Measurements from ENCODE around the gene EPHA2. TPM values are rescaled to one million over a fixed set of nuclear protein-coding genes. Genes with fewer than 3 reads are reported as not detected.

EPHA2 gene
- total RNA-seq, 1 donor from 2014 or later, result 44.8 TPM

GRCh38 chr1:16088351-16088911 is 67.4 kb downstream of the EPHA2 start:
- no peak overlapping the region for H3K27ac ChIP-seq
- H3K9me3 ChIP-seq, result no peaks in the 10 kb centered on the region
- no peaks in the 10 kb centered on the region for H3K27me3 ChIP-seq
- H3K4me3 ChIP-seq, result no peak overlapping the region
- H3K4me1 ChIP-seq, result no peaks in the 10 kb centered on the region
- H3K36me3 ChIP-seq, result no peaks in the 10 kb centered on the region
- intact Hi-C loops (cut with DNase I), result no loop called here
- no peak for DNase-seq
- no peak for ATAC-seq
- TF ChIP-seq, protein P1, sequence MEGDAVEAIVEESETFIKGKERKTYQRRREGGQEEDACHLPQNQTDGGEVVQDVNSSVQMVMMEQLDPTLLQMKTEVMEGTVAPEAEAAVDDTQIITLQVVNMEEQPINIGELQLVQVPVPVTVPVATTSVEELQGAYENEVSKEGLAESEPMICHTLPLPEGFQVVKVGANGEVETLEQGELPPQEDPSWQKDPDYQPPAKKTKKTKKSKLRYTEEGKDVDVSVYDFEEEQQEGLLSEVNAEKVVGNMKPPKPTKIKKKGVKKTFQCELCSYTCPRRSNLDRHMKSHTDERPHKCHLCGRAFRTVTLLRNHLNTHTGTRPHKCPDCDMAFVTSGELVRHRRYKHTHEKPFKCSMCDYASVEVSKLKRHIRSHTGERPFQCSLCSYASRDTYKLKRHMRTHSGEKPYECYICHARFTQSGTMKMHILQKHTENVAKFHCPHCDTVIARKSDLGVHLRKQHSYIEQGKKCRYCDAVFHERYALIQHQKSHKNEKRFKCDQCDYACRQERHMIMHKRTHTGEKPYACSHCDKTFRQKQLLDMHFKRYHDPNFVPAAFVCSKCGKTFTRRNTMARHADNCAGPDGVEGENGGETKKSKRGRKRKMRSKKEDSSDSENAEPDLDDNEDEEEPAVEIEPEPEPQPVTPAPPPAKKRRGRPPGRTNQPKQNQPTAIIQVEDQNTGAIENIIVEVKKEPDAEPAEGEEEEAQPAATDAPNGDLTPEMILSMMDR (IDR thresholded peaks at IDR 0.05), result no peak

GRCh38 chr1:16087733-16088132 is 68.1 kb downstream of the EPHA2 start:
- DNase-seq (no peak), ATAC-seq (no peak)
- Histone ChIP-seq H3K27ac (no peak overlapping the region), H3K36me3 (no peaks in the 10 kb centered on the region), H3K9me3 (no peaks in the 10 kb centered on the region), H3K4me3 (no peak overlapping the region), H3K4me1 (peaks cover under 1% of the 10 kb centered on the region), H3K27me3 (no peaks in the 10 kb centered on the region)
- intact Hi-C loops (cut with DNase I), result no loop called here
- TF ChIP-seq, protein P1 (IDR thresholded peaks at IDR 0.05), result no peak

GRCh38 chr1:16085522-16085921 is 70.3 kb downstream of the EPHA2 start:
- peak; percentile 17 for ATAC-seq
- Histone ChIP-seq H3K36me3 (no peaks in the 10 kb centered on the region), H3K4me1 (peaks cover 4% of the 10 kb centered on the region), H3K4me3 (no peak overlapping the region), H3K9me3 (no peaks in the 10 kb centered on the region), H3K27ac (no peak overlapping the region), H3K27me3 (no peaks in the 10 kb centered on the region)
- intact Hi-C loops (cut with DNase I), result no loop called here
- TF ChIP-seq, protein P1 (IDR thresholded peaks at IDR 0.05), result no peak
- DNase-seq, result no peak

DNA sequence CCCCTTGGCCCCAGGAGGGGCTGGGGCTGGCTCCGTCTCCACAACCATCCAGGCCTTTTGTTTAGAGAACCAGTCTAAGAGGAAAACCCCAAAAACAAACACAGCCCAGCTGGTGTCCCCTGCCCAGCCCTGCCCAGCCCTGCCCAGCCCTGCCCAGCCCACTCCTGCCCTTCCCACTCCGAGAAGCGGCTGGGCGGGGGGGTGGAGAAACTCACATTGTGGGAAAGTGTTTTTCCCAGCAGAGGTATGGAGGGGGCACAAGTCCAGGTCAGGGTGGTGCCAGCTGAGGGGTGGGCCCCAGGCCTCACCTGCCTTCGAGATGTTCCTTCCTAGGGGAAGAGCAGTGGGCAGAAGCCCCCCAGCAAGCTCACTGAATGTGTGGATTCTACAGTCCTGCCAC is 72.4 kb downstream of the EPHA2 start:
- Histone ChIP-seq H3K9me3 (no peaks in the 10 kb centered on the region), H3K27me3 (no peaks in the 10 kb centered on the region), H3K4me1 (peaks cover 11% of the 10 kb centered on the region), H3K4me3 (no peak overlapping the region), H3K36me3 (no peaks in the 10 kb centered on the region), H3K27ac (no peak overlapping the region)
- ATAC-seq (no peak), DNase-seq (no peak)
- intact Hi-C loops (cut with DNase I), result no loop called here
- TF ChIP-seq, protein P1 (IDR thresholded peaks at IDR 0.05), result no peak

GRCh38 chr1:16082283-16083038 is 73.4 kb downstream of the EPHA2 start:
- peak; percentile 83 for DNase-seq
- intact Hi-C loops (cut with DNase I), result no loop called here

More at GRCh38 chr1:16082283-16083038, 73.4 kb downstream of the EPHA2 start:
- no peak overlapping the region for H3K27ac ChIP-seq
- no peaks in the 10 kb centered on the region for H3K36me3 ChIP-seq
- no peaks in the 10 kb centered on the region for H3K9me3 ChIP-seq
- peaks cover 11% of the 10 kb centered on the region for H3K4me1 ChIP-seq
- TF ChIP-seq, protein P1 (IDR thresholded peaks at IDR 0.05), result peak; percentile 88
- H3K4me3 ChIP-seq, result no peak overlapping the region
- peak; percentile 84 for ATAC-seq
- H3K27me3 ChIP-seq, result no peaks in the 10 kb centered on the region
